ENCODE data around the gene MAN1C1.

DNA sequence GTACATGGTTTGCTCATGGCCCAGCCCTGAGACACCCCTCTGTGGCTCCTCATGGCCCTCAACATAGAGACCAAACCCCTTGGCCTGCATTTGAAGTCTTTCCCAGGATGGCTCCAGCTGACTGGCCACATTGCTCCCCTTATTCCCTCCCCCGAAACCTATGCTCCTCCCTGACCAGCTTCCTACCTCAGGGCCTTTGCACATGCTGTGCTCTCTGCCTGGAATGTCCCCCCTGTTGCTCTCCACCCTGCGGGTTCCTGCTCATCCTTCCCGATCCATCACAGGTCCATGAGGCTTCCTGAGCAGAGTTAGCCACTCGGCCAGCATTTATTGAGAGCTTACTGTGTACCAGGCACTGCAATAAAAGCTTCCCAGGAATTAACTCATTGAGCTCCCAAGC, 112.5 kb downstream of the MAN1C1 start:
- TF ChIP-seq POLR2AphosphoS5 (IDR thresholded peaks at IDR 0.05; ENCODE audit: low read depth, low read length) (no peak), POLR2A (IDR thresholded peaks at IDR 0.05; ENCODE audit: low read depth, low read length) (no peak)

Measured in GM12892 (cell line).